GM18505 (cell line): Measurements from ENCODE around the gene FAAP100.

Experiments
- ATAC-seq: cut with Tn5 transposase; IDR thresholded peaks from one replicate; pipeline ENCODE4 v1.9.1; 2021; ENCODE audit not compliant: unreplicated experiment
- POLR2A ChIP-seq: IDR thresholded peaks from 4 replicates; pipeline ENCODE4 v1.6.1; 2011; ENCODE audit warnings: borderline replicate concordance; ENCODE audit not compliant: insufficient read depth, insufficient read length; ENCODE audit errors: extremely low read depth

The FAAP100 gene

DNA sequence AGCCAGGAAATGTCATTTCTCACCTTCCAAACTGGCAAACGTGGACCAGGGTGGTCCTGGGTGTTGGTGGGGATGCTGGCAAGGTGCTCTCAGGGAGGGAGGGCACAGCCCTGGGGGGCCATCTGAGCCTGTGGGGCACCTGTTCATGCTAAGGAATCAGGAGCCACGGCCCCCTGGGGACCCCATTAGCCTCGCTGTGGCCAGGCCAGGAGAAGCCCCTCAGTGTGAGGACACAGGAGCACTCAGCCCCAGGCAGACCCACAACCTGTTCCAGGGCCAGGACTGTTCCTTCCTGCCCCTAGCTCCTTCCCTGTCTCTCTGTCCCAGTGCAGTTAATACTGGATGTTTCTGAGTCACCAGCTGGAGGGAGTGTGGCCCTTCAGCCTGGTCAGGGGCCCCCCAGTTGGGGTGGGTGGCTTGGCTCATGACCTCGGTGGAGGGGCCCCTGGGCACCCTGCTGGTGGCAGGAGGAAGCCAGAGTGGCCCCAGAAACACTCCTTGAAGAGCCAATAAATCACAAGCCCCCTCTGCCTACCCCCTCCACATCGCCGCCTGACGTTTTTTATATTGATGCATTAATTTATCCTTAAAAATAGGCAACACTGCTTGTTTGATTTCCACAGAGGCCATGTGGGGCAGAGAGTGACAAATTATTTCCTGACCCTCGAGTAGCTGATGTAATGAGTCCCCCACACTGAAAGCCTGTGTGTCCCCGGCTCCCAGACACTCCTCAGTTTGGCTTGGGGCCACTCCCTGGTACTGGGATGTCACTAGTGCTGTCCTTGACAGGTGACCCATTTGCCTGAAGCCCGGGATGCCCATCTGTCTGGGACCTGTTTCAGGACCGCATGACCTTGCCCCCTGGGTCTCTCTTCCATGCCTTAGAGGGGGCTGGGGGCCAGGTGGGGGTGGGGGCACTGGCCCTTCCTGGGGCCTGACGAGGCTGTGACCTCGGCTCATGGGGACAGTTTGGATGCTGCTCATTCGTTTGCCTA is 61.9 kb downstream of the FAAP100 start:
- no peak for TF ChIP-seq POLR2A
- ATAC-seq: no peak
